Hepatocyte (in vitro differentiated cells): ENCODE results near the gene LCN12. TPM values are rescaled to one million over a fixed set of nuclear protein-coding genes. Genes with fewer than 3 reads are reported as not detected.

Experiments
- DNase-seq: peaks from one replicate; pipeline ENCODE4 v3.0.0-alpha.2; 2016; ENCODE audit warnings: low spot score
- H2AFZ ChIP-seq: fragments of 200-600 bp; sonication (generic); 2 replicates; pipeline ENCODE4 v1.6.0; 2016; ENCODE audit warnings: antibody characterized with exemption, mild to moderate bottlenecking
- H3K27ac ChIP-seq: fragments of 200-600 bp; sonication (generic); 2 replicates; pipeline ENCODE4 v1.5.1; 2016; ENCODE audit warnings: mild to moderate bottlenecking
- H3K27me3 ChIP-seq: fragments of 200-600 bp; sonication (generic); 2 replicates; pipeline ENCODE4 v1.6.1; 2016
- H3K36me3 ChIP-seq: fragments of 200-600 bp; sonication (generic); replicated peaks from 2 replicates; pipeline ENCODE4 v1.5.1; 2016; ENCODE audit warnings: low read depth; ENCODE audit not compliant: insufficient read depth
- H3K4me1 ChIP-seq: fragments of 200-600 bp; sonication (generic); 2 replicates; pipeline ENCODE4 v1.5.1; 2016; ENCODE audit warnings: mild to moderate bottlenecking, moderate library complexity; ENCODE audit not compliant: insufficient read depth
- H3K4me2 ChIP-seq: fragments of 200-600 bp; sonication (generic); 2 replicates; pipeline ENCODE4 v1.6.0; 2016
- H3K4me3 ChIP-seq: fragments of 200-600 bp; sonication (generic); 2 replicates; pipeline ENCODE4 v1.5.1; 2016; ENCODE audit warnings: mild to moderate bottlenecking
- H3K79me2 ChIP-seq: fragments of 200-600 bp; sonication (generic); 2 replicates; pipeline ENCODE4 v1.6.0; 2017; ENCODE audit warnings: mild to moderate bottlenecking
- H3K9me2 ChIP-seq: fragments of 200-600 bp; sonication (generic); replicated peaks from 2 replicates; pipeline ENCODE4 v1.6.0; 2017; ENCODE audit warnings: mild to moderate bottlenecking; ENCODE audit not compliant: insufficient read depth
- H3K9me3 ChIP-seq: fragments of 200-600 bp; sonication (generic); 2 replicates; pipeline ENCODE4 v1.5.1; 2016; ENCODE audit warnings: low read depth, mild to moderate bottlenecking
- H4K20me1 ChIP-seq: fragments of 200-600 bp; sonication (generic); 2 replicates; pipeline ENCODE4 v1.6.0; 2016; ENCODE audit warnings: mild to moderate bottlenecking; ENCODE audit not compliant: insufficient read depth, poor library complexity, severe bottlenecking
- CTCF ChIP-seq: fragments of 200-600 bp; sonication (generic); IDR thresholded peaks from 2 replicates; pipeline ENCODE4 v1.5.1; 2016; ENCODE audit warnings: antibody characterized with exemption, mild to moderate bottlenecking; ENCODE audit not compliant: poor library complexity
- EZH2 ChIP-seq: fragments of 200-600 bp; sonication (generic); IDR thresholded peaks from 2 replicates; pipeline ENCODE4 v1.6.1; 2016; ENCODE audit warnings: antibody characterized with exemption, mild to moderate bottlenecking, borderline replicate concordance
- EZH2phosphoT487 ChIP-seq: fragments of 200-600 bp; sonication (generic); IDR thresholded peaks from one replicate; pipeline ENCODE4 v1.6.1; 2018; ENCODE audit warnings: antibody characterized with exemption, mild to moderate bottlenecking, low read depth, moderate library complexity; ENCODE audit not compliant: unreplicated experiment, severe bottlenecking
- WGBS: methylation state at CpG from one replicate; pipeline ENCODE4 v1.1.6; 2016; ENCODE audit warnings: low lambda C conversion rate; ENCODE audit errors: missing lambda C conversion rate; 5-methylcytosine and 5-hydroxymethylcytosine counted together
- polyA plus RNA-seq: library from polyadenylated mRNA; unstranded; fragments of >200 nt; fragmentation: Nextera tagmentation; extraction: Ambion mirVana; gene quantifications from 2 replicates; pipeline ENCODE4 v1.2.1, GENCODE V29; 2016
- total RNA-seq: library from RNA; depleted of rRNA; stranded (reverse); fragments of >200 nt; gene quantifications from 2 replicates; pipeline ENCODE4 v1.2.3, GENCODE V29; 2014

Gene LCN12
- total and polyA plus RNA-seq, 2 experiments from 2014 or later = 4.1 to 27.4 TPM

DNA sequence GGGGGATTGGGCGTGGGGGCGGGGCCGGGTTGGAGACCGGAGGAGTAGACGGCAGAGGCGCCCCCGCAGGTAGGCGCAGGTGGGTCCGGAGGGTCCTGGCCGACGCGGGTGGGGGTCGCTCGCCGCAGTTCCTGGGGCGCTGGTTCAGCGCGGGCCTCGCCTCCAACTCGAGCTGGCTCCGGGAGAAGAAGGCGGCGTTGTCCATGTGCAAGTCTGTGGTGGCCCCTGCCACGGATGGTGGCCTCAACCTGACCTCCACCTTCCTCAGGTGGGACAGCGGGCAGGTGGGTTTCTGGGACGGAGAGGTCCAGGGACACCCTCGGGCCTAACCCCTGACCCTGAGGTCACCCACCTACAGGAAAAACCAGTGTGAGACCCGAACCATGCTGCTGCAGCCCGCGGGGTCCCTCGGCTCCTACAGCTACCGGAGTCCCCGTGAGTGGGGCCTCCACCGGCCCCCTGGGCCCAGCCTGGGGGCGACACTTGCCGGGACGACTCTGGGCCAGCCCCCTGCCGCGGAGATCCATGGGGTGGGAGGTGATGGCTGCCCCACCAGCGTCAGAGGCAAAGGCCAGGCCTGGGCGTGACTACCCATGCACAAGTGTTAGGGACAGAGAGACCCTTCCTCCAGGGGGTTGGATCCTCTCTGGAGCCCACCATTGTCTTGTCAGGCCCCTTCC is 26.9 kb downstream of the LCN12 start:
- Histone ChIP-seq H3K27ac (no peak overlapping the region), H3K79me2 (no peaks in the 10 kb centered on the region), H3K9me2 (no peaks in the 10 kb centered on the region), H2AFZ (no peak overlapping the region), H3K4me3 (no peak overlapping the region), H3K9me3 (no peaks in the 10 kb centered on the region), H3K4me2 (no peak overlapping the region), H4K20me1 (no peaks in the 10 kb centered on the region), H3K4me1 (no peaks in the 10 kb centered on the region), H3K27me3 (no peaks in the 10 kb centered on the region), H3K36me3 (no peaks in the 10 kb centered on the region)
- 85% methylated on average over 21 of the region's 41 CpGs for WGBS
- DNase-seq = no peak
- no peak for TF ChIP-seq EZH2
- TF ChIP-seq EZH2phosphoT487 = no peak
- no peak for TF ChIP-seq CTCF

- Histone ChIP-seq H3K79me2 (no peaks in the 10 kb centered on the region), H3K9me2 (no peaks in the 10 kb centered on the region), H4K20me1 (no peaks in the 10 kb centered on the region), H3K4me3 (no peak overlapping the region), H3K4me2 (no peak overlapping the region), H3K36me3 (no peaks in the 10 kb centered on the region), H2AFZ (no peak overlapping the region), H3K27ac (no peak overlapping the region), H3K4me1 (no peaks in the 10 kb centered on the region), H3K9me3 (no peaks in the 10 kb centered on the region), H3K27me3 (peaks cover 2% of the 10 kb centered on the region)
- no peak for TF ChIP-seq EZH2
- TF ChIP-seq EZH2phosphoT487 = no peak
- 88% methylated on average over 25 of the region's 26 CpGs for WGBS
- DNase-seq = no peak
Measured at GRCh38 chr9:136979769-136980587, 27.9 kb downstream of the LCN12 start.

DNA sequence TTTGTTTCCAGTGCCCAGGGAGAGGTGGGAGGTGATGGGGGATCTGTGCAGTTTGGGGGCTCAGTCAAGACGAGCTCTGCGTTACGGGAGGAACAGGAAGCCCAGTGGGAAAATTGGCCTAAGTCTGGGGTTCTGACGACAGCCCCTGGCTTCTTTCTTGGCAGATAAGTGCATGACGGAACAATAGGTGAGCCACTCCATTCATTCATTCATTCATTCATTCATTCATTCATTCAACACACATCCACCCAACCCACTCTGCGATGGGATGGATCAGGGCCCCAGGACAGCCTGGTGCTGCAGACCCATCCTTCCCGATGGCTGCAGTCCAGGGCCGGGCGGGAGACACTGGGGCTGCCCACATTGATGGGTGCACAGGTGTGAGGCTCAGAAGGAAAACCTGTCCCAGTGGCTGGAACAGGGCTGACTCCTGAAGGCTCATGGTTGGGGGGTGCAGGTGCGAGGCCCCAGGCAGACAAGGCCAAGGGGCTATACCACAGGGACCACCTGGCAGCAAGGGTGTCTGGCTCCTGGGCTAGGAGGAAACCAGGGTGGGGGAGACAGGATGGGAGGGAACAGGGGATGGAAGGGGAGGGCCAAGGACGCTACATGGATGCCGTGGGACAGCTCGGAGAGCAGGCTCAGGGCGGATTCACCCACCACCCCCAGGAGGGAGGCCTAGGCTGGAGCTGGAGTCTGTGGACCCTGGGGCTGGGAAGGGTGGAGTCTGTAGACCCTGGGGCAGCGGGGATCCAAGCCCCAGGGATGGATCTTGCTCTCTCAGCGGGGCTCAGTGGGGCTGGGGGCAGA is 28.8 kb downstream of the LCN12 start:
- Histone ChIP-seq H3K9me2 (no peaks in the 10 kb centered on the region), H3K36me3 (no peaks in the 10 kb centered on the region), H2AFZ (no peak overlapping the region), H4K20me1 (no peaks in the 10 kb centered on the region), H3K79me2 (no peaks in the 10 kb centered on the region), H3K9me3 (no peaks in the 10 kb centered on the region), H3K4me2 (no peak overlapping the region), H3K27me3 (peaks cover 10% of the 10 kb centered on the region), H3K4me1 (peaks cover 3% of the 10 kb centered on the region), H3K4me3 (no peak overlapping the region), H3K27ac (no peak overlapping the region)
- 92% methylated on average over 16 of the region's 16 CpGs for WGBS
- DNase-seq = no peak
- no peak for TF ChIP-seq EZH2phosphoT487
- no peak for TF ChIP-seq CTCF
- no peak for TF ChIP-seq EZH2
